GM23338 (cell line): ENCODE measurements around the gene SEL1L2. TPM values are rescaled to one million over a fixed set of nuclear protein-coding genes. Genes with fewer than 3 reads are reported as not detected.

Experiments
- ATAC-seq: fragments of 200-7000 bp; cut with Tn5 transposase; 3 replicates; pipeline ENCODE4 v1.9.1; 2020
- DNase-seq: peaks from one replicate; pipeline ENCODE4 v3.0.0-alpha.2; 2015; ENCODE audit warnings: low spot score
- H2AFZ ChIP-seq: fragments of 200-600 bp; sonication (generic); 2 replicates; pipeline ENCODE4 v1.8.0; 2016; ENCODE audit warnings: antibody characterized with exemption, mild to moderate bottlenecking, moderate library complexity
- H3F3A ChIP-seq: fragments of 200-600 bp; sonication (generic); replicated peaks from 2 replicates; pipeline ENCODE4 v1.8.0; 2017; ENCODE audit warnings: antibody characterized with exemption, mixed run types, low read depth
- H3K27ac ChIP-seq: fragments of 200-600 bp; sonication (generic); 2 replicates; pipeline ENCODE4 v1.6.1; 2016; ENCODE audit warnings: low read depth
- H3K27me3 ChIP-seq: fragments of 200-600 bp; sonication (generic); 2 replicates; pipeline ENCODE4 v1.8.0; 2016; ENCODE audit warnings: mild to moderate bottlenecking, mixed run types, moderate library complexity; ENCODE audit not compliant: insufficient read depth
- H3K36me3 ChIP-seq: fragments of 200-600 bp; sonication (generic); 2 replicates; pipeline ENCODE4 v1.8.0; 2016; ENCODE audit warnings: mild to moderate bottlenecking; ENCODE audit not compliant: insufficient read depth
- H3K4me1 ChIP-seq: fragments of 200-600 bp; sonication (generic); 2 replicates; pipeline ENCODE4 v1.8.0; 2016; ENCODE audit warnings: mild to moderate bottlenecking, moderate library complexity; ENCODE audit not compliant: insufficient read depth
- H3K4me2 ChIP-seq: fragments of 200-600 bp; sonication (generic); 2 replicates; pipeline ENCODE4 v1.7.1; 2017; ENCODE audit warnings: mixed run types
- H3K4me3 ChIP-seq: fragments of 200-600 bp; sonication (generic); 2 replicates; pipeline ENCODE4 v1.6.1; 2016; ENCODE audit warnings: mixed run types
- H3K79me2 ChIP-seq: fragments of 200-600 bp; sonication (generic); replicated peaks from 2 replicates; pipeline ENCODE4 v1.8.0; 2017; ENCODE audit warnings: mild to moderate bottlenecking; ENCODE audit not compliant: insufficient read depth
- H3K9me2 ChIP-seq: fragments of 200-600 bp; sonication (generic); 2 replicates; pipeline ENCODE4 v1.8.0; 2017; ENCODE audit not compliant: insufficient read depth
- H4K20me1 ChIP-seq: fragments of 200-600 bp; sonication (generic); replicated peaks from 2 replicates; pipeline ENCODE4 v1.8.0; 2017; ENCODE audit warnings: mild to moderate bottlenecking; ENCODE audit not compliant: insufficient read depth
- H3K27ac Mint-ChIP-seq: 2 replicates; pipeline ENCODE4 v1.8.0; 2020; ENCODE audit warnings: inconsistent platforms, mild to moderate bottlenecking, moderate library complexity, mixed read lengths
- H3K27me3 Mint-ChIP-seq: 3 replicates; pipeline ENCODE4 v1.8.0; 2022; ENCODE audit warnings: low read depth, mild to moderate bottlenecking, moderate library complexity, mixed read lengths, inconsistent platforms; ENCODE audit not compliant: insufficient read depth, poor library complexity
- H3K36me3 Mint-ChIP-seq: 3 replicates; pipeline ENCODE4 v1.8.0; 2021; ENCODE audit warnings: low read depth, mild to moderate bottlenecking, inconsistent platforms, moderate library complexity, mixed read lengths
- H3K4me1 Mint-ChIP-seq: 3 replicates; pipeline ENCODE4 v1.8.0; 2020; ENCODE audit warnings: mild to moderate bottlenecking, inconsistent platforms, mixed read lengths
- H3K4me3 Mint-ChIP-seq: 3 replicates; pipeline ENCODE4 v1.8.0; 2021; ENCODE audit warnings: moderate library complexity, mild to moderate bottlenecking, inconsistent platforms, mixed read lengths
- H3K9me3 Mint-ChIP-seq: 3 replicates; pipeline ENCODE4 v1.8.0; 2020; ENCODE audit warnings: moderate library complexity, mild to moderate bottlenecking, inconsistent platforms, mixed read lengths
- CREB1 ChIP-seq: fragments of 250-450 bp; sonication (Bioruptor Pico); IDR thresholded peaks from 2 replicates; pipeline ENCODE4 v1.5.0; 2020; ENCODE audit warnings: low read depth, mild to moderate bottlenecking, moderate library complexity
- CTCF ChIP-seq, 2 experiments: fragments of 200-600 bp in 1 of 2; sonication (generic) in 1 of 2; conservative IDR thresholded peaks; 2 replicates each; pipeline versions ENCODE4 v1.5.1 to v1.6.1; 2016 to 2017; ENCODE audit warnings: antibody characterized with exemption in 2 of 2, low read depth in 2 of 2, mild to moderate bottlenecking in 2 of 2, moderate library complexity in 1 of 2
- ETS1 ChIP-seq: IDR thresholded peaks from 2 replicates; pipeline ENCODE4 v1.6.1; 2016; ENCODE audit warnings: antibody characterized with exemption
- EZH2 ChIP-seq: fragments of 200-600 bp; sonication (generic); IDR thresholded peaks from one replicate; pipeline ENCODE4 v1.8.0; 2017; ENCODE audit warnings: antibody characterized with exemption, mild to moderate bottlenecking, low read depth; ENCODE audit not compliant: unreplicated experiment
- EZH2phosphoT487 ChIP-seq: fragments of 200-600 bp; sonication (generic); IDR thresholded peaks from one replicate; pipeline ENCODE4 v1.8.1; 2018; ENCODE audit warnings: antibody characterized with exemption; ENCODE audit not compliant: unreplicated experiment
- JUNB ChIP-seq: IDR thresholded peaks from one replicate; pipeline ENCODE4 v1.6.1; 2016; ENCODE audit warnings: antibody characterized with exemption; ENCODE audit not compliant: unreplicated experiment
- NANOG ChIP-seq: IDR thresholded peaks from 2 replicates; pipeline ENCODE4 v1.6.1; 2016; ENCODE audit warnings: antibody characterized with exemption, borderline replicate concordance
- POLR2AphosphoS5 ChIP-seq: IDR thresholded peaks from 2 replicates; pipeline ENCODE4 v1.6.1; 2016; ENCODE audit warnings: antibody characterized with exemption, low read depth
- REST ChIP-seq: IDR thresholded peaks from one replicate; pipeline ENCODE4 v1.6.1; 2018; ENCODE audit warnings: antibody characterized with exemption; ENCODE audit not compliant: unreplicated experiment
- STAT1 ChIP-seq: IDR thresholded peaks from one replicate; pipeline ENCODE4 v1.6.1; 2016; ENCODE audit warnings: antibody characterized with exemption; ENCODE audit not compliant: unreplicated experiment
- ZNF114 ChIP-seq: fragments of 250-450 bp; sonication (Bioruptor Pico); IDR thresholded peaks from 2 replicates; pipeline ENCODE4 v1.5.0; 2020; ENCODE audit warnings: mild to moderate bottlenecking, moderate library complexity
- ZNF331 ChIP-seq: fragments of 250-450 bp; sonication (Bioruptor Pico); IDR thresholded peaks from 2 replicates; pipeline ENCODE4 v1.5.0; 2020; ENCODE audit warnings: low read depth, mild to moderate bottlenecking, moderate library complexity
- ZNF462 ChIP-seq: fragments of 250-450 bp; sonication (Bioruptor Pico); IDR thresholded peaks from 2 replicates; pipeline ENCODE4 v1.5.0; 2020; ENCODE audit warnings: mild to moderate bottlenecking, moderate library complexity
- polyA plus RNA-seq: library from polyadenylated mRNA; unstranded; fragments of >200 nt; fragmentation: Nextera tagmentation; extraction: Ambion mirVana; gene quantifications from 2 replicates; pipeline ENCODE4 v1.2.1, GENCODE V29; 2016
- total RNA-seq: library from RNA; depleted of rRNA; stranded (reverse); fragments of >200 nt; shearing (Covaris generic); gene quantifications from 2 replicates; pipeline ENCODE4 v1.2.3, GENCODE V29; 2014

Gene SEL1L2
- total and polyA plus RNA-seq, 2 experiments from 2014 or later: not detected

- H2AFZ ChIP-seq: peak overlapping the region; percentile 47; the same call in 1 of the 2 replicates
- H3K4me1 Mint-ChIP-seq: no peaks in the 10 kb centered on the region
- peaks cover 6% of the 10 kb centered on the region; the same call in 1 of the 3 replicates for H3K36me3 Mint-ChIP-seq
- H3K4me2 ChIP-seq: no peak overlapping the region
- TF ChIP-seq CTCF (conservative IDR thresholded peaks at IDR 0.05; ENCODE audit: low read depth in 2 of 2) (no peak), JUNB (no peak), ETS1 (no peak), STAT1 (no peak), CREB1 (CRISPR knock-in tag) (no peak), POLR2AphosphoS5 (no peak), NANOG (no peak), EZH2phosphoT487 (no peak), ZNF331 (CRISPR knock-in tag) (no peak), ZNF114 (CRISPR knock-in tag) (no peak), EZH2 (no peak), ZNF462 (CRISPR knock-in tag) (no peak), REST (no peak)
- H3K4me3 ChIP-seq: no peak overlapping the region
- no peaks in the 10 kb centered on the region for H3K36me3 ChIP-seq
- H3K9me2 ChIP-seq: no peaks in the 10 kb centered on the region
- no peak overlapping the region for H3K4me3 Mint-ChIP-seq
- H3K27ac Mint-ChIP-seq: no peak overlapping the region
- H3K9me3 Mint-ChIP-seq: peaks cover 16% of the 10 kb centered on the region
- no peak for ATAC-seq
- peaks cover 2% of the 10 kb centered on the region for H3K27me3 Mint-ChIP-seq
- no peaks in the 10 kb centered on the region for H4K20me1 ChIP-seq
- H3K79me2 ChIP-seq: no peaks in the 10 kb centered on the region
- H3K27ac ChIP-seq: no peak overlapping the region
- no peaks in the 10 kb centered on the region for H3F3A ChIP-seq
- H3K4me1 ChIP-seq: no peaks in the 10 kb centered on the region
- H3K27me3 ChIP-seq: no peaks in the 10 kb centered on the region
- DNase-seq: no peak
These were observed 55.2 kb downstream of the SEL1L2 start for GRCh38 chr20:13934992-13935894.
